ENCODE measurements around the gene SIRT3. TPM values are rescaled to one million over a fixed set of nuclear protein-coding genes. Genes with fewer than 3 reads are reported as not detected.

The SIRT3 gene
- total RNA-seq, 3 donors from 2014 or later, result 19.3 to 22.1 (median 22.0) TPM

- Histone ChIP-seq H3K4me1 (ENCODE audit: low read depth) (peaks cover 34% of the 10 kb centered on the region), H3K4me3 (no peak overlapping the region), H3K9me3 (no peaks in the 10 kb centered on the region), H3K36me3 (ENCODE audit: low read depth) (no peaks in the 10 kb centered on the region)
- intact Hi-C loops (cut with DNase I, micrococcal nuclease), result no loop called here
- DNase-seq (no peak), ATAC-seq (no peak)
- TF ChIP-seq CTCF (IDR thresholded peaks at IDR 0.05), result no peak
Measured at GRCh38 chr11:283405-284104, 47.4 kb upstream of the SIRT3 start.

- intact Hi-C loops (cut with DNase I, micrococcal nuclease), result no loop called here
- Histone ChIP-seq H3K9me3 (no peaks in the 10 kb centered on the region), H3K4me3 (no peak overlapping the region), H3K36me3 (ENCODE audit: low read depth) (no peaks in the 10 kb centered on the region), H3K4me1 (ENCODE audit: low read depth) (peaks cover 31% of the 10 kb centered on the region)
- ATAC-seq (no peak), DNase-seq (no peak)
- TF ChIP-seq CTCF (IDR thresholded peaks at IDR 0.05), result no peak
Measured at GRCh38 chr11:282630-283360, 46.7 kb upstream of the SIRT3 start.

GRCh38 chr11:282171-282570 lies 46.0 kb upstream of the SIRT3 start:
- Histone ChIP-seq H3K4me1 (ENCODE audit: low read depth) (peaks cover 29% of the 10 kb centered on the region), H3K9me3 (no peaks in the 10 kb centered on the region), H3K4me3 (no peak overlapping the region), H3K36me3 (ENCODE audit: low read depth) (no peaks in the 10 kb centered on the region)
- ATAC-seq (no peak), DNase-seq (no peak)
- no peak for TF ChIP-seq CTCF (IDR thresholded peaks at IDR 0.05)
- intact Hi-C loops (cut with DNase I, micrococcal nuclease), result no loop called here

- intact Hi-C loops (cut with DNase I, micrococcal nuclease), result no loop called here
- ATAC-seq, result no peak
- TF ChIP-seq CTCF (IDR thresholded peaks at IDR 0.05), result no peak
- H3K36me3 ChIP-seq (ENCODE audit: low read depth), result no peaks in the 10 kb centered on the region
- no peak overlapping the region for H3K4me3 ChIP-seq
- DNase-seq, result no peak
- peaks cover 29% of the 10 kb centered on the region for H3K4me1 ChIP-seq (ENCODE audit: low read depth)
- no peaks in the 10 kb centered on the region for H3K9me3 ChIP-seq
Measured at GRCh38 chr11:281486-282161, 45.5 kb upstream of the SIRT3 start.

- no peak for TF ChIP-seq CTCF (IDR thresholded peaks at IDR 0.05)
- ATAC-seq, result peak; percentile 43
Measured at GRCh38 chr11:280706-281485, 44.8 kb upstream of the SIRT3 start.

More at GRCh38 chr11:280706-281485, 44.8 kb upstream of the SIRT3 start:
- intact Hi-C loops (cut with DNase I, micrococcal nuclease), result no loop called here
- Histone ChIP-seq H3K4me1 (ENCODE audit: low read depth) (peaks cover 29% of the 10 kb centered on the region), H3K36me3 (ENCODE audit: low read depth) (no peaks in the 10 kb centered on the region), H3K4me3 (no peak overlapping the region), H3K9me3 (no peaks in the 10 kb centered on the region)
- DNase-seq, result peak; percentile 56 to 74 (median 57)

Data from mucosa of descending colon (tissue), 3 donors.